Sigmoid colon (tissue), 4 donors: Measurements from ENCODE around the gene MYEOV.

ENCODE experiments used
- CTCF ChIP-seq, 4 experiments: fragments of 450-650 bp in 3 of 4; fragments of 200-600 bp in 1 of 4; IDR thresholded peaks; one replicate each; pipeline ENCODE4 v1.5.1; 2016 to 2019; ENCODE audit warnings: antibody characterized with exemption in 4 of 4, mild to moderate bottlenecking in 3 of 4, moderate library complexity in 2 of 4
- POLR2A ChIP-seq, 2 donors: fragments of 450-650 bp; IDR thresholded peaks; one replicate each; pipeline ENCODE4 v1.6.1; 2016; ENCODE audit warnings: antibody characterized with exemption in 2 of 2, mild to moderate bottlenecking in 2 of 2, moderate library complexity in 2 of 2
- POLR2AphosphoS5 ChIP-seq, 4 donors: sonication (generic); formaldehyde crosslinking; IDR thresholded peaks; one replicate each; pipeline ENCODE4 v1.6.1; 2017; ENCODE audit warnings: antibody characterized with exemption in 4 of 4

- TF ChIP-seq POLR2A (IDR thresholded peaks at IDR 0.05) = no peak
- TF ChIP-seq CTCF (IDR thresholded peaks at IDR 0.05) = no peak
- TF ChIP-seq POLR2AphosphoS5 (IDR thresholded peaks at IDR 0.05) = no peak
These were observed 21.9 kb upstream of the MYEOV start for GRCh38 chr11:69272055-69272454.
